PC-9 (cell line): ENCODE data around the gene OR2AJ1.
A peak's percentile ranks its signal among the peaks of the same experiment; 100 is the strongest.
"Not testable (repeated sequence)": the region's sequence is repeated elsewhere in the genome, so short reads cannot be mapped to it uniquely, and the experiment has no call there.

Source experiments
- EZH2 ChIP-seq: fragments of 200-600 bp; sonication (generic); IDR thresholded peaks from 2 replicates; pipeline ENCODE4 v1.8.0; 2017; ENCODE audit warnings: antibody characterized with exemption, low read depth
- TF ChIP-seq, protein P1 (sequence below): fragments of 200-600 bp; sonication (generic); conservative IDR thresholded peaks from 2 replicates; pipeline ENCODE4 v1.6.1; 2017; ENCODE audit warnings: mixed run types, antibody characterized with exemption, mild to moderate bottlenecking, moderate library complexity

DNA sequence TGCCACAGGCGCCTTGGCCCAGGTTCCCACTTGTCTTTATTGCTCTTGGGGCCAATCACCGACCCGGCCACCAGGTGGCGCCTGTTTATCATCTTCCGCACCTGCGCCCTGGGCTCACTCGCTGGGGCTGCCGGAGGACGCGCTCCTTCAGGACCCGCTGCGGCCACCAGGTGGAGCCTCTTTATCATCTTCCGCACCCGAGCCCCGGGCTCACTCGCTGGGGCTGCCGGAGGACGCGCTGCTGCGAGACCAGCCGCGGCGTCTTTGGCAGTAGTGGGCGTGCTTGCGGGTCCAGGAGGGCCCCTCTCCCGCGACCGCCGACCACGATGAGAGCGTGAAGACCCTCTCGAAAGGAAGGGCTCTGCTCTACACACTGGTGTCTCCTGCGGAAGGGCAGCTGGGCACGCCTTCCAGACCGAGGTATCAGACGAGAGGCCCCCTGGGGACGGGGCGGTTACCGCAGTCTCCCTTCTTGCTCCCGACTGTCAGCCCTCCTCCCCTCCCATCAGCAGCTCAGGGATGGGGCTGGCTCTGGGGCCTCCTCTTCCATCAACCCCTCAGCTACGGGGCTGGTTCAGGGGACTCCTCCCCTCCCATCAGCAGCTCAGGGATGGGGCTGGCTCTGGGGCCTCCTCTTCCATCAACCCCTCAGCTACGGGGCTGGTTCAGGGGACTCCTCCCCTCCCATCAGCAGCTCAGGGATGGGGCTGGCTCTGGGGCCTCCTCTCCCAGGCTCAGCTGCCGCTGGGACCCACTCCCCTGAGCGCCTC is 12.5 kb downstream of the OR2AJ1 start:
- TF ChIP-seq, protein P1, sequence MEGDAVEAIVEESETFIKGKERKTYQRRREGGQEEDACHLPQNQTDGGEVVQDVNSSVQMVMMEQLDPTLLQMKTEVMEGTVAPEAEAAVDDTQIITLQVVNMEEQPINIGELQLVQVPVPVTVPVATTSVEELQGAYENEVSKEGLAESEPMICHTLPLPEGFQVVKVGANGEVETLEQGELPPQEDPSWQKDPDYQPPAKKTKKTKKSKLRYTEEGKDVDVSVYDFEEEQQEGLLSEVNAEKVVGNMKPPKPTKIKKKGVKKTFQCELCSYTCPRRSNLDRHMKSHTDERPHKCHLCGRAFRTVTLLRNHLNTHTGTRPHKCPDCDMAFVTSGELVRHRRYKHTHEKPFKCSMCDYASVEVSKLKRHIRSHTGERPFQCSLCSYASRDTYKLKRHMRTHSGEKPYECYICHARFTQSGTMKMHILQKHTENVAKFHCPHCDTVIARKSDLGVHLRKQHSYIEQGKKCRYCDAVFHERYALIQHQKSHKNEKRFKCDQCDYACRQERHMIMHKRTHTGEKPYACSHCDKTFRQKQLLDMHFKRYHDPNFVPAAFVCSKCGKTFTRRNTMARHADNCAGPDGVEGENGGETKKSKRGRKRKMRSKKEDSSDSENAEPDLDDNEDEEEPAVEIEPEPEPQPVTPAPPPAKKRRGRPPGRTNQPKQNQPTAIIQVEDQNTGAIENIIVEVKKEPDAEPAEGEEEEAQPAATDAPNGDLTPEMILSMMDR = peak; percentile 47
- TF ChIP-seq EZH2 = not testable (repeated sequence)
